Gastroesophageal sphincter (tissue), 3 donors: ENCODE data around the gene CNTROB.

Experiments
- POLR2A ChIP-seq, 2 donors: fragments of 450-650 bp; IDR thresholded peaks; one replicate each; pipeline ENCODE4 v1.6.1; 2017; ENCODE audit warnings: antibody characterized with exemption in 2 of 2, mild to moderate bottlenecking in 2 of 2, moderate library complexity in 1 of 2
- TF ChIP-seq, protein P1 (sequence below), 4 experiments: fragments of 200-600 bp in 2 of 4; fragments of 450-650 bp in 2 of 4; sonication (generic) in 1 of 4; IDR thresholded peaks; one replicate each; pipeline ENCODE4 v1.5.1; 2017 to 2019; ENCODE audit warnings: antibody characterized with exemption in 4 of 4, mild to moderate bottlenecking in 2 of 4, moderate library complexity in 2 of 4

GRCh38 chr17:7935859-7936258, 3.9 kb downstream of the CNTROB start:
- TF ChIP-seq, protein P1, sequence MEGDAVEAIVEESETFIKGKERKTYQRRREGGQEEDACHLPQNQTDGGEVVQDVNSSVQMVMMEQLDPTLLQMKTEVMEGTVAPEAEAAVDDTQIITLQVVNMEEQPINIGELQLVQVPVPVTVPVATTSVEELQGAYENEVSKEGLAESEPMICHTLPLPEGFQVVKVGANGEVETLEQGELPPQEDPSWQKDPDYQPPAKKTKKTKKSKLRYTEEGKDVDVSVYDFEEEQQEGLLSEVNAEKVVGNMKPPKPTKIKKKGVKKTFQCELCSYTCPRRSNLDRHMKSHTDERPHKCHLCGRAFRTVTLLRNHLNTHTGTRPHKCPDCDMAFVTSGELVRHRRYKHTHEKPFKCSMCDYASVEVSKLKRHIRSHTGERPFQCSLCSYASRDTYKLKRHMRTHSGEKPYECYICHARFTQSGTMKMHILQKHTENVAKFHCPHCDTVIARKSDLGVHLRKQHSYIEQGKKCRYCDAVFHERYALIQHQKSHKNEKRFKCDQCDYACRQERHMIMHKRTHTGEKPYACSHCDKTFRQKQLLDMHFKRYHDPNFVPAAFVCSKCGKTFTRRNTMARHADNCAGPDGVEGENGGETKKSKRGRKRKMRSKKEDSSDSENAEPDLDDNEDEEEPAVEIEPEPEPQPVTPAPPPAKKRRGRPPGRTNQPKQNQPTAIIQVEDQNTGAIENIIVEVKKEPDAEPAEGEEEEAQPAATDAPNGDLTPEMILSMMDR (IDR thresholded peaks at IDR 0.05) = no peak
- TF ChIP-seq POLR2A (IDR thresholded peaks at IDR 0.05) = no peak
